ENCODE results near the gene IL18RAP.

Gene IL18RAP

GRCh38 chr2:102492006-102492405 is 69.0 kb downstream of the IL18RAP start:
- Histone ChIP-seq H3K9ac (ENCODE audit: low read depth in 1 of 2, low read length in 2 of 2) (no peak overlapping the region), H3K27me3 (ENCODE audit: control insufficient read depth in 2 of 2, insufficient read depth in 2 of 2, low read length in 2 of 2) (no peaks in the 10 kb centered on the region), H3K9me3 (ENCODE audit: control insufficient read depth in 2 of 2, low read length in 2 of 2) (no peaks in the 10 kb centered on the region), H3K4me3 (ENCODE audit: low read length in 2 of 2) (no peak overlapping the region), H3K4me1 (ENCODE audit: control insufficient read depth in 2 of 2, insufficient read depth in 2 of 2, low read length in 2 of 2) (peaks cover 0 to 4% of the 10 kb centered on the region in 2 donors), H3K27ac (ENCODE audit: low read depth in 2 of 2, low read length in 2 of 2) (no peak overlapping the region), H3K36me3 (ENCODE audit: control insufficient read depth in 2 of 2, insufficient read depth in 2 of 2, low read length in 2 of 2) (no peaks in the 10 kb centered on the region)

- Histone ChIP-seq H3K4me1 (ENCODE audit: control insufficient read depth in 2 of 2, insufficient read depth in 2 of 2, low read length in 2 of 2) (peaks cover 0 to 6% of the 10 kb centered on the region in 2 donors), H3K36me3 (ENCODE audit: control insufficient read depth in 2 of 2, insufficient read depth in 2 of 2, low read length in 2 of 2) (no peaks in the 10 kb centered on the region), H3K4me3 (ENCODE audit: low read length in 2 of 2) (no peak overlapping the region), H3K9ac (ENCODE audit: low read depth in 1 of 2, low read length in 2 of 2) (no peak overlapping the region), H3K27ac (ENCODE audit: low read depth in 2 of 2, low read length in 2 of 2) (no peak overlapping the region), H3K9me3 (ENCODE audit: control insufficient read depth in 2 of 2, low read length in 2 of 2) (no peaks in the 10 kb centered on the region), H3K27me3 (ENCODE audit: control insufficient read depth in 2 of 2, insufficient read depth in 2 of 2, low read length in 2 of 2) (no peaks in the 10 kb centered on the region)
Observed at GRCh38 chr2:102494570-102494969, 71.6 kb downstream of the IL18RAP start.

GRCh38 chr2:102498414-102498813 is 75.5 kb downstream of the IL18RAP start:
- no peak overlapping the region for H3K4me3 ChIP-seq (ENCODE audit: low read length in 2 of 2)
- no peak overlapping the region for H3K27ac ChIP-seq (ENCODE audit: low read depth in 2 of 2, low read length in 2 of 2)
- H3K27me3 ChIP-seq (ENCODE audit: control insufficient read depth in 2 of 2, insufficient read depth in 2 of 2, low read length in 2 of 2) = no peaks in the 10 kb centered on the region
- no peaks in the 10 kb centered on the region for H3K9me3 ChIP-seq (ENCODE audit: control insufficient read depth in 2 of 2, low read length in 2 of 2)
- peaks cover 5 to 10% of the 10 kb centered on the region in 2 donors for H3K4me1 ChIP-seq (ENCODE audit: control insufficient read depth in 2 of 2, insufficient read depth in 2 of 2, low read length in 2 of 2)
- H3K9ac ChIP-seq (ENCODE audit: low read depth in 1 of 2, low read length in 2 of 2) = no peak overlapping the region
- no peaks in the 10 kb centered on the region for H3K36me3 ChIP-seq (ENCODE audit: control insufficient read depth in 2 of 2, insufficient read depth in 2 of 2, low read length in 2 of 2)

GRCh38 chr2:102499558-102499957 is 76.6 kb downstream of the IL18RAP start:
- H3K36me3 ChIP-seq (ENCODE audit: control insufficient read depth in 2 of 2, insufficient read depth in 2 of 2, low read length in 2 of 2) = no peaks in the 10 kb centered on the region
- no peak overlapping the region for H3K4me3 ChIP-seq (ENCODE audit: low read length in 2 of 2)
- H3K27me3 ChIP-seq (ENCODE audit: control insufficient read depth in 2 of 2, insufficient read depth in 2 of 2, low read length in 2 of 2) = no peaks in the 10 kb centered on the region
- H3K27ac ChIP-seq (ENCODE audit: low read depth in 2 of 2, low read length in 2 of 2) = no peak overlapping the region
- H3K9ac ChIP-seq (ENCODE audit: low read depth in 1 of 2, low read length in 2 of 2) = no peak overlapping the region
- H3K9me3 ChIP-seq (ENCODE audit: control insufficient read depth in 2 of 2, low read length in 2 of 2) = no peaks in the 10 kb centered on the region
- H3K4me1 ChIP-seq (ENCODE audit: control insufficient read depth in 2 of 2, insufficient read depth in 2 of 2, low read length in 2 of 2) = peaks cover 8 to 13% of the 10 kb centered on the region in 2 donors
